Esophagus muscularis mucosa (tissue), 4 donors: ENCODE results near the gene CALD1. TPM values are rescaled to one million over a fixed set of nuclear protein-coding genes. Genes with fewer than 3 reads are reported as not detected.

Experiments used
- DNase-seq: peaks from one replicate; pipeline ENCODE4 v3.0.0-alpha.2; 2017; ENCODE audit errors: extremely low spot score
- H3K27ac ChIP-seq, 4 donors: fragments of 200-600 bp; sonication (generic); replicated peaks in 1 of 4; 1 replicate in 3 of 4; 2 replicates in 1 of 4; pipeline ENCODE4 v1.5.1; 2016 to 2019; ENCODE audit warnings: mild to moderate bottlenecking in 1 of 4
- H3K27me3 ChIP-seq, 4 donors: fragments of 200-600 bp; sonication (generic); one replicate each; pipeline versions ENCODE4 v1.5.1 to v1.6.0; 2016 to 2019
- H3K36me3 ChIP-seq, 4 donors: fragments of 200-600 bp; sonication (generic); one replicate each; pipeline ENCODE4 v1.5.1; 2016 to 2019
- H3K4me1 ChIP-seq, 4 donors: fragments of 200-600 bp; sonication (generic); one replicate each; pipeline ENCODE4 v1.5.1; 2016 to 2019
- H3K4me3 ChIP-seq, 4 donors: fragments of 200-600 bp; sonication (generic); 1 replicate in 2 of 4; 2 replicates in 2 of 4; pipeline ENCODE4 v1.5.1; 2016 to 2019; ENCODE audit warnings: mild to moderate bottlenecking in 4 of 4, moderate library complexity in 1 of 4
- H3K9me3 ChIP-seq, 4 donors: fragments of 200-600 bp; sonication (generic); 1 replicate in 3 of 4; 2 replicates in 1 of 4; pipeline ENCODE4 v1.5.1; 2016 to 2019
- EP300 ChIP-seq: sonication (generic); formaldehyde crosslinking; IDR thresholded peaks from one replicate; pipeline ENCODE4 v1.6.1; 2017; ENCODE audit warnings: antibody characterized with exemption
- POLR2A ChIP-seq: fragments of 450-650 bp; IDR thresholded peaks from one replicate; pipeline ENCODE4 v1.6.1; 2017; ENCODE audit warnings: antibody characterized with exemption, moderate library complexity, mild to moderate bottlenecking, low read depth
- POLR2AphosphoS5 ChIP-seq, 2 donors: sonication (generic); formaldehyde crosslinking; IDR thresholded peaks; one replicate each; pipeline ENCODE4 v1.6.1; 2017; ENCODE audit warnings: antibody characterized with exemption in 2 of 2
- whole genome bisulfite sequencing: methylation state at CpG from one replicate; pipeline ENCODE4 v1.1.5; 2018; 5-methylcytosine and 5-hydroxymethylcytosine counted together
- intact Hi-C: fragments of 100-400 bp; cut with DNase I; formaldehyde crosslinking; loops from one replicate; pipeline ENCODE4 v1.15.1; 2023
- small RNA-seq, 3 donors: library from RNA; depleted of rRNA; stranded (forward); fragments of <200 nt; gene quantifications; one replicate each; pipeline ENCODE3, GENCODE V24; 2016
- total RNA-seq, 4 donors: library from RNA; depleted of rRNA; stranded (reverse); fragments of >200 nt; gene quantifications; one replicate each; pipeline versions ENCODE4 v1.1.0 to v1.2.1, GENCODE V29; 2016
- TF ChIP-seq, protein P1 (sequence below), 3 experiments: fragments of 200-600 bp in 2 of 3; fragments of 450-650 bp in 1 of 3; sonication (generic) in 2 of 3; IDR thresholded peaks; one replicate each; pipeline ENCODE4 v1.5.1; 2017 to 2019; ENCODE audit warnings: antibody characterized with exemption in 3 of 3, mild to moderate bottlenecking in 2 of 3, moderate library complexity in 1 of 3

CALD1 gene
- total RNA-seq, 4 donors from 2014 or later: 2,057 to 3,140 (median 2,687) TPM

DNA sequence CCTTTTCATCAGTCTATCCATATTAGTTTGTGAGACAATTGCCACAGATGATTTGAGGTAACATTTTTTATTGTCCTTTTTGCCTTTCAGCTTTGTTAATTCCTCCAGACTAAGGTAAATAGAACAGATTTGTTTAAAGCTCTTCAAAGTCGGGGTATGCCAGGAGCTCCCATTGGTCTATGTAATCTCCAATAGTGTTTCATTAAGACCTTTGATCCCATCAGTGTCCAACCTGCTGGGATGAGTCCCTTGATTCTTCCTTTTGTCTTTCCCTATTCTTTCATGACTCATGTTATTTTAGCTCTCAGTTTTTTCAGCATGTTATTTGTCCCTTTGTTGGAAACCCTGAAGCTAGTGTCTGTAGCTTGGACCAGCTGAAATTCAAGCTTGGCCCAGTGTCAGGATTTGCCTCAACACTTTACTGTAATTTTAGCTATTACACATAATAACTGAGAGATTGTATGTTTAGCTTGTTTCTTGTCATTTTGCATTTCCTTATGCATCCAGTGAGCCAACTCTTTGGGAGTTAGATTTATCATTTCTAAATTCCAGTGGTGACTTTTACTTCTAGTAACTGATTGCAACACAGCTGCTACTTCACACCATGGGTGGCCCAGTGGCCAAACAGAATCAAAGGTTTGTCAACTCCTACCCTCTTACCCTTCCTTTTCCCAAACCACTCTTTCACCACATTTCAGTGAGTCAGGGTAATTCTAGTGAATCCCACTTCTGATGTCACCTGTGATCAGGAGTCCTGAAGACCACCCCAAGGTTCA, 222.1 kb downstream of the CALD1 start:
- Histone ChIP-seq H3K27me3 (no peaks in the 10 kb centered on the region), H3K36me3 (no peaks in the 10 kb centered on the region), H3K9me3 (no peaks in the 10 kb centered on the region), H3K4me1 (peaks cover 0 to 11% (median 9%) of the 10 kb centered on the region in 4 donors), H3K4me3 (no peak overlapping the region), H3K27ac (no peak overlapping the region)
- intact Hi-C loops: no loop called here
- WGBS: 100% methylated on average over 1 of the region's 1 CpG
- no peak for TF ChIP-seq POLR2AphosphoS5 (IDR thresholded peaks at IDR 0.05)
- no peak for TF ChIP-seq POLR2A
- no peak for TF ChIP-seq EP300
- TF ChIP-seq, protein P1, sequence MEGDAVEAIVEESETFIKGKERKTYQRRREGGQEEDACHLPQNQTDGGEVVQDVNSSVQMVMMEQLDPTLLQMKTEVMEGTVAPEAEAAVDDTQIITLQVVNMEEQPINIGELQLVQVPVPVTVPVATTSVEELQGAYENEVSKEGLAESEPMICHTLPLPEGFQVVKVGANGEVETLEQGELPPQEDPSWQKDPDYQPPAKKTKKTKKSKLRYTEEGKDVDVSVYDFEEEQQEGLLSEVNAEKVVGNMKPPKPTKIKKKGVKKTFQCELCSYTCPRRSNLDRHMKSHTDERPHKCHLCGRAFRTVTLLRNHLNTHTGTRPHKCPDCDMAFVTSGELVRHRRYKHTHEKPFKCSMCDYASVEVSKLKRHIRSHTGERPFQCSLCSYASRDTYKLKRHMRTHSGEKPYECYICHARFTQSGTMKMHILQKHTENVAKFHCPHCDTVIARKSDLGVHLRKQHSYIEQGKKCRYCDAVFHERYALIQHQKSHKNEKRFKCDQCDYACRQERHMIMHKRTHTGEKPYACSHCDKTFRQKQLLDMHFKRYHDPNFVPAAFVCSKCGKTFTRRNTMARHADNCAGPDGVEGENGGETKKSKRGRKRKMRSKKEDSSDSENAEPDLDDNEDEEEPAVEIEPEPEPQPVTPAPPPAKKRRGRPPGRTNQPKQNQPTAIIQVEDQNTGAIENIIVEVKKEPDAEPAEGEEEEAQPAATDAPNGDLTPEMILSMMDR (IDR thresholded peaks at IDR 0.05): no peak
- DNase-seq: no peak

DNA sequence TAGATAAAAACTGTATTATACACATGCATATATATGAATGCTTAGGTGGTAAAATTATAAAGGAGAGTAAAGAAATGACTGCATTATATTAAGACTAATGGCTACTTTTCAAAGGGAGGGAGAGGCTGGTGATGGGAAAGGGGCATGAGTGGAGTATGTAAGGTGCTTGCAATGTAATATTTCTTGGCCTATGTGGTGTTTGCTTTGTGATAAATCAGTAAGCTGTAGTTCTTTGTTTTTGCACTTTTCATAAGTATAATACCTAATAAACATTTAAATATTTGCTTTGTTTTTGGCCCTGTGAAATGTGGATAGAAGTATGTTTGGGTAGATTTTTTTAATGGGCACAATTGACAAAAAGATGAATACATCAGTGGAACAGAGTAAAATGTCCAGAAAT, 232.8 kb downstream of the CALD1 start:
- H3K4me3 ChIP-seq: no peak overlapping the region
- no peaks in the 10 kb centered on the region for H3K9me3 ChIP-seq
- intact Hi-C loops: no loop called here
- DNase-seq: no peak
- no peak overlapping the region for H3K27ac ChIP-seq
- H3K4me1 ChIP-seq: no peaks in the 10 kb centered on the region
- TF ChIP-seq, protein P1 (IDR thresholded peaks at IDR 0.05): no peak
- TF ChIP-seq EP300: no peak
- no peak for TF ChIP-seq POLR2A
- no peak for TF ChIP-seq POLR2AphosphoS5 (IDR thresholded peaks at IDR 0.05)
- no peaks in the 10 kb centered on the region for H3K36me3 ChIP-seq
- no peaks in the 10 kb centered on the region for H3K27me3 ChIP-seq

Small RNA genes within 50 kb of the gene (small RNA-seq; reads per million reads assigned to genes)
- 0 reads per million in 3 donors for gene TUBB3P2

Other genes starting within 250 kb of the CALD1 start
- gene AKR1B15, start 230.5 kb upstream of the CALD1 start, total RNA-seq: under 1 TPM in 1 of 4 donors, not detected in 3; 0.17 TPM
- gene BPGM, start 132.8 kb upstream of the CALD1 start, total RNA-seq: 10 to 100 TPM; 19.1 to 29.4 (median 22.7) TPM
- 1 to 10 TPM in 3 of 4 donors, under 1 TPM in 1; 0.66 to 3.3 (median 1.7) TPM for gene AGBL3, start 206.9 kb downstream of the CALD1 start, total RNA-seq